Caco-2 (cell line): ENCODE data around the gene FSHR. TPM values are rescaled to one million over a fixed set of nuclear protein-coding genes. Genes with fewer than 3 reads are reported as not detected.

Experiments used
- BruUV-seq: library from RNA; stranded (reverse); fragments of 400-500 nt; replicated peaks from 2 replicates; lab custom pipeline; 2021; lab: Mats Ljungman, UMichigan
- CTCF ChIA-PET: fragments of 300-600 bp; sonication (Branson Sonifier 250); formaldehyde crosslinking; loops from one replicate; lab custom pipeline; 2022; ENCODE audit warnings: antibody characterized with exemption; lab: Charles Lee
- POLR2A ChIA-PET: fragments of 300-600 bp; sonication (Branson Sonifier 250); formaldehyde crosslinking; loops from one replicate; lab custom pipeline; 2022; ENCODE audit warnings: antibody characterized with exemption; lab: Charles Lee
- DNase-seq, 2 experiments: peaks; one replicate each; pipeline versions ENCODE4 v3.0.0 to v3.0.0-alpha.2; 2020 to 2022
- H3K27me3 ChIP-seq: replicated peaks from 2 replicates; pipeline ENCODE4 v1.6.0; 2011; ENCODE audit warnings: low read length; ENCODE audit not compliant: control insufficient read depth, insufficient read depth
- H3K36me3 ChIP-seq: 2 replicates; pipeline ENCODE4 v1.5.1; 2011; ENCODE audit warnings: low read length; ENCODE audit not compliant: control insufficient read depth, insufficient read depth
- H3K4me1 ChIP-seq: fragments of 250-450 bp; sonication (Bioruptor Pico); 2 replicates; pipeline ENCODE4 v1.5.1; 2020; ENCODE audit warnings: mild to moderate bottlenecking
- H3K4me3 ChIP-seq: 2 replicates; pipeline ENCODE4 v1.5.1; 2011; ENCODE audit warnings: low read depth, mild to moderate bottlenecking, control low read depth, low read length
- H3K9me3 ChIP-seq: fragments of 250-450 bp; sonication (Bioruptor Pico); 2 replicates; pipeline ENCODE4 v1.5.1; 2020; ENCODE audit warnings: mild to moderate bottlenecking, moderate library complexity
- H3K27ac Mint-ChIP-seq: one replicate; pipeline ENCODE4 v1.8.0; 2022; ENCODE audit warnings: mixed read lengths; ENCODE audit not compliant: unreplicated experiment
- H3K27me3 Mint-ChIP-seq: one replicate; pipeline ENCODE4 v1.8.0; 2022; ENCODE audit warnings: mixed read lengths; ENCODE audit not compliant: insufficient read depth, unreplicated experiment
- H3K36me3 Mint-ChIP-seq: one replicate; pipeline ENCODE4 v1.8.0; 2022; ENCODE audit warnings: mild to moderate bottlenecking, mixed read lengths; ENCODE audit not compliant: insufficient read depth, unreplicated experiment
- H3K4me1 Mint-ChIP-seq: one replicate; pipeline ENCODE4 v1.8.0; 2022; ENCODE audit warnings: low read depth, mixed read lengths; ENCODE audit not compliant: unreplicated experiment
- H3K4me3 Mint-ChIP-seq: one replicate; pipeline ENCODE4 v1.8.0; 2022; ENCODE audit warnings: mild to moderate bottlenecking, moderate library complexity, mixed read lengths; ENCODE audit not compliant: unreplicated experiment
- H3K9me3 Mint-ChIP-seq: one replicate; pipeline ENCODE4 v1.8.0; 2022; ENCODE audit warnings: mixed read lengths; ENCODE audit not compliant: unreplicated experiment
- CTCF ChIP-seq, 2 experiments: fragments of 200-600 bp in 1 of 2; IDR thresholded peaks; 1 replicate in 1 of 2; 2 replicates in 1 of 2; pipeline versions ENCODE4 v1.5.1 to v1.8.0; 2011 to 2022; ENCODE audit warnings: antibody characterized with exemption in 1 of 2, control low read depth in 1 of 2, inconsistent platforms in 1 of 2, low read depth in 1 of 2, low read length in 1 of 2, mild to moderate bottlenecking in 1 of 2, moderate library complexity in 1 of 2; ENCODE audit not compliant: insufficient read depth in 1 of 2, severe bottlenecking in 1 of 2, unreplicated experiment in 1 of 2
- intact Hi-C: fragments of 100-400 bp; cut with micrococcal nuclease; formaldehyde crosslinking; loops from one replicate; pipeline ENCODE4 v1.10.0; 2022; ENCODE audit not compliant: unreplicated experiment
- total RNA-seq: library from RNA; stranded (reverse); gene quantifications from 2 replicates; pipeline ENCODE4 v1.2.3, GENCODE V29; 2022

Gene FSHR
- total RNA-seq, 1 experiment from 2014 or later = 0.41 TPM

GRCh38 chr2:48933828-48934497, 220.4 kb downstream of the FSHR start:
- H3K36me3 ChIP-seq = no peaks in the 10 kb centered on the region
- no peak for TF ChIP-seq CTCF (IDR thresholded peaks at IDR 0.05; ENCODE audit: insufficient read depth in 1 of 2, low read depth in 1 of 2, low read length in 1 of 2, severe bottlenecking in 1 of 2, unreplicated experiment in 1 of 2)
- intact Hi-C loops = no loop called here
- H3K4me1 ChIP-seq = no peaks in the 10 kb centered on the region
- no peak overlapping the region for H3K4me3 Mint-ChIP-seq
- no peak overlapping the region for H3K4me3 ChIP-seq
- no peak overlapping the region for H3K27ac Mint-ChIP-seq
- BruUV-seq = no TSS peak
- H3K36me3 Mint-ChIP-seq = no peaks in the 10 kb centered on the region
- H3K27me3 ChIP-seq = no peaks in the 10 kb centered on the region
- H3K27me3 Mint-ChIP-seq = peaks cover 9% of the 10 kb centered on the region
- DNase-seq = no peak
- no peaks in the 10 kb centered on the region for H3K4me1 Mint-ChIP-seq
- H3K9me3 Mint-ChIP-seq = no peaks in the 10 kb centered on the region
- H3K9me3 ChIP-seq = no peaks in the 10 kb centered on the region
- ChIA-PET POLR2A (no interaction called here), CTCF (no interaction called here)

- Mint-ChIP-seq H3K27me3 (peaks cover 6% of the 10 kb centered on the region), H3K36me3 (no peaks in the 10 kb centered on the region), H3K9me3 (no peaks in the 10 kb centered on the region), H3K4me3 (no peak overlapping the region), H3K27ac (no peak overlapping the region), H3K4me1 (no peaks in the 10 kb centered on the region)
- Histone ChIP-seq H3K27me3 (no peaks in the 10 kb centered on the region), H3K9me3 (no peaks in the 10 kb centered on the region), H3K36me3 (no peaks in the 10 kb centered on the region), H3K4me1 (no peaks in the 10 kb centered on the region), H3K4me3 (no peak overlapping the region)
- no peak for DNase-seq
- TF ChIP-seq CTCF (IDR thresholded peaks at IDR 0.05; ENCODE audit: insufficient read depth in 1 of 2, low read depth in 1 of 2, low read length in 1 of 2, severe bottlenecking in 1 of 2, unreplicated experiment in 1 of 2) = no peak
- POLR2A ChIA-PET = no interaction called here
- intact Hi-C loops = no loop called here
- BruUV-seq = no TSS peak
- CTCF ChIA-PET = interaction anchor here (0.6 kb wide), 1 partner anchor 207 kb away, joined by 3 read pairs; no protein-coding TSS in a partner anchor
Observed at GRCh38 chr2:48932667-48933066, 221.6 kb downstream of the FSHR start.

- Histone ChIP-seq H3K9me3 (no peaks in the 10 kb centered on the region), H3K27me3 (no peaks in the 10 kb centered on the region), H3K4me3 (no peak overlapping the region), H3K4me1 (peaks cover 12% of the 10 kb centered on the region), H3K36me3 (no peaks in the 10 kb centered on the region)
- POLR2A ChIA-PET = no interaction called here
- Mint-ChIP-seq H3K4me3 (no peak overlapping the region), H3K9me3 (no peaks in the 10 kb centered on the region), H3K4me1 (no peaks in the 10 kb centered on the region), H3K27me3 (peaks cover 2% of the 10 kb centered on the region), H3K27ac (no peak overlapping the region), H3K36me3 (peaks cover 4% of the 10 kb centered on the region)
- TF ChIP-seq CTCF (IDR thresholded peaks at IDR 0.05; ENCODE audit: insufficient read depth in 1 of 2, low read depth in 1 of 2, low read length in 1 of 2, severe bottlenecking in 1 of 2, unreplicated experiment in 1 of 2) = no peak
- no TSS peak for BruUV-seq
- intact Hi-C loops = no loop called here
- DNase-seq = no peak
- CTCF ChIA-PET = no interaction called here
Observed at GRCh38 chr2:48929571-48930301, 224.6 kb downstream of the FSHR start.
